Dedifferentiated amniotic fluid mesenchymal stem cell (primary cell): ENCODE results near the gene RPS16.

Source experiments
- DNase-seq: peaks from one replicate; pipeline ENCODE4 v3.0.0-alpha.2; 2016; ENCODE audit errors: extremely low spot score

RPS16 gene

GRCh38 chr19:39407660-39408391 lies 27.9 kb downstream of the RPS16 start:
- no peak for DNase-seq

DNA sequence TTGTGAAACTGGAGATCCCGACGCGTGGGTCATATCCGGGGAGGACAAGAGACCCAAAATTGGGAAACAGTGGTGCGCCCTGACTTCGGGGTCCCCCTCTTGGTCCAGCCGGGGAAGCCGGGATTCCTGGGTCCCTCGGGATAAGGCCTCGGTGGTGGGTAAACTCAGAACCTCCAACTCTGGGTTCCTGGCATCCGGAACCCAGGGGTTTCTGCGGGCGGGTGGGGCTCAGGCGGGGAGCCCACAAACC lies 28.4 kb downstream of the RPS16 start:
- DNase-seq = no peak

DNA sequence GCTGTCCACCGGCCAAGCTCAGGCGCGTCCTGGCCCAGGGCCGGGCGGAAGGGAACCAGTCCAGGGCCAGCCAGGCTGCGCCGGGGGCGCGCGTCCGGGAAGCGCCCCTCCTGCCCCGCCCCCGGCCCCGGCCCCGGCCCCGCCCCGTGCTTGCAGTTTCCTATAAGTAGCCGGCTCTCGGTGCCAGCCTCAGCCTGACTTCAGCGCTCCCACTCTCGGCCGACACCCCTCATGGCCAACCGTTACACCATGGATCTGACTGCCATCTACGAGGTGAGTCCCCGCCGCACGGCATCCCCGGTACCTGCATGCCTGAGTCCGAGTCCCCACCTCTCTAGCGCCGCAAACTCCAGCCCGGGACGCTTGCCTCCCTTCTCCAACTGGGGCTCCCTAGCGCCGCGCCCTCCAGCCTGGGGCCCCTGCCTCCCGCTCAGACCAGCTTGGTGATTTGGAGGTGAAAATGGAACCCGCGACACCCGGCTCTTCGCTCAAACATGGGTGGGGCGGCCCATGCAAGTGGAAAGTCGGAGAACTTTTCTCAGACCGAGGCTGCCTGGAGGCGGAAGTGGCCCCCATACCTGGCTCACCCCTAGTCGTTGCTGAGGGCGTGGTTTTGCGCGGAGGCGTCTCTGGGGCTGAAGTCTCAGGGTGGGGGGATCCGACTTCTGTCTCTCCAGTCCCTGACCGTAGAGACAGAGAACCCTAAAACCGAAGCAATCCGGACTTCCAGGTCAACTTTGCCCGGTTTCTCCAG lies 28.9 kb downstream of the RPS16 start, which contains the start of gene ZFP36:
TSS of gene ZFP36 (plus strand) at position 192 of the 754 bp plus-strand sequence. CDS start at position 250, 58 bp downstream.
- DNase-seq = peak; percentile 67

GRCh38 chr19:39405958-39406655 lies 29.6 kb downstream of the RPS16 start:
- no peak for DNase-seq

GRCh38 chr19:39405261-39405957 lies 30.3 kb downstream of the RPS16 start:
- no peak for DNase-seq

- DNase-seq = peak; percentile 99
Observed at GRCh38 chr19:39403331-39404312, 32.1 kb downstream of the RPS16 start.

DNA sequence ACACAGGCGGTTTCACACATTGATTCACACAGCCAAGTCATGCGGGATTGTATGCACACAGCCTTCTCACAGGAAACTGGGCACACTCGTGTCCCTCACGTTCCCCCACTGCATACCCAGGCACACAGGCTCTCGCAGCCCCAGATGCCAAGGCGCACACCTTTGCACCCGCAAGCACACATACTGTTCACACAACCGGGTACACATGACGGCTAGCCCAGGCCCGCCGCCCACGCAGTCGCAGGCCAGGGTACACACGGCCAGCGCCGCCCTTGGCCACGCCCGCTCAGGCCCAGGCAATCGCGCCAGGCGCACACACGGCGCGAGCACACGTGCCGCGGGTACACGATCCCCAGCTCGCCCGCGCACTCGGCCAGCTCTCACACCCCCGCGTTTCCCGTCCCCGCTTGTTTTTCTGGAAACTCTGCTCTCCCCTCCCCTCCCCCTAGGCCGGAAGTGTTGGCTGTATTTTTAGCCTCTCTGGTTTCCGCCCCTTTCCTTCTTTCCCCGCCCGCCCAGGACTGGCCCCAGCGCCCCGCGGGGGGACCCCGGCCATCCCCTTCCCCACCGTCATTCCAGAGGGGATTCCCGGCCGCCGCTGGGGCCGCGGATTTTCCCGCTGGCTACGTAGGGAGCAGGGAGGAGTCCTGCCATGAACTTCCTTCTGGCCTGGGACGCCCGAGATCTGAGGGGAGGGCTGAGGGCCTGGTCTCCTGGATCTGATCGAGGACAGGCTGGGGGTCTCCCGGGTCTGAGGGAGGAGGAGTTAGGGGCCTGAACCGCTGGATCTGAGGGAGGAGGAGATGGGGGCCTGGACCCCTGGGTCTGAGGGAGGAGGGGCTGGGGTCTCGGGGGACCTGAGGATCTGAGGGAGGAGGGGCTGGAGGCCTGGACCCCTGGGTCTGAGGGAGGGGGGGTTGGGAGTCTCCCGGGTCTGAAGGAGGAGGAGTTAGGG lies 33.1 kb downstream of the RPS16 start:
- DNase-seq = peak; percentile 76

DNA sequence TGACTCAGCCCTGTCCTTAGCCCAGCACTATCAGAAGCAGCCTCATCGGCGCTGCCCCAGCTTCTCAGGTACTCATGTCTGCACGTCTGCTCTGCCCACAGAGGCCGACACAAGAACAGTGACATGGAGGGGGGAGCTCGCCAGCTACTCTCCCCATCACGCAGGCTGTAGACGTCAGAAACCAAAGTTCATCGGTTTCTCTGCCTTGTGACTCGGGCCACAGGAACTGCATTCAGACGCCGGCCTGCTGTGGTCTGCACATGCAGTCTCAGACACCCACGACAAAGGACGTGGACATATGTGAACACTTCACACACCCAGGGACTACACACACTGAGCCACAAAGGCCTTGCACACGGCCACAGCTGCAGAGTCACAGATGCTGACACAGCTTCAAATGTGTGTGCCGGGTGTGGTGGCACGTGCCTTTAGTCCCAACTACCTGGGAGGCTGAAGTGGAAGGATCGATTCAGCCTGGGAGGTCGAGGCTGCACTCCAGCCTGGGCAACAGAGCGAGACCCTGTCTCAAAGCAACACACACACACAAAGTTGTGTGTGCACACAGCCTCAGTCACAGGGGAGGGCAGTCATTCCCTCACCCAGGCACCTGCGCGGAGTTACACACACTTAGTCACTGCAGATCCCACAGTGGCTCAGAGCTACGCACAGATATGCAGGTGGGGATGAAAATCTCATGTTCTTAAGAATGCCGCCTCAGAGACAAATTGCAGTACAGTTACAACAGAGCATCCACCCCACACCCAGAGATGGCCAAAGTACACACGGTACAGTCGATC lies 34.0 kb downstream of the RPS16 start:
- no peak for DNase-seq

- no peak for DNase-seq
Observed at GRCh38 chr19:39401070-39401548, 34.6 kb downstream of the RPS16 start.

DNA sequence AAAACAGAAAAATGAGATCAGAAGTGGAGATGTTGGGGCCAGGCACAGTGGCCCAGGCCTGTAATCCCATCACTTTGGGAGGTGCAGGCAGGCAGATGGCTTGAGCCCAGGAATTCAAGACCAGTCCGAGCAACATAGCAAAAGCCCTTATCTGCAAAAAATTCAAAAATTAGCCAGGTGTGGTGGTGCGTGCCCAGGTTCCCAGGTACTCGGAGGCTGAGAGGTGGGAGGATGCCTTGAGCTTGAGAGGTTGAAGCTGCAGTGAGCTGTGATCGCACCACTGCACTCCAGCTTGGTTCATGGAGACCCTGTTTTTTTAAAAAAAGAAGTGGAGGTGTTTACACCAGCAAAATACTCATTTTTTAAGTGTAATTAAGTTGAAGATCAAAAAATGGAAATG lies 35.7 kb downstream of the RPS16 start:
- no peak for DNase-seq

GRCh38 chr19:39399668-39400050 lies 36.1 kb downstream of the RPS16 start:
- no peak for DNase-seq

DNA sequence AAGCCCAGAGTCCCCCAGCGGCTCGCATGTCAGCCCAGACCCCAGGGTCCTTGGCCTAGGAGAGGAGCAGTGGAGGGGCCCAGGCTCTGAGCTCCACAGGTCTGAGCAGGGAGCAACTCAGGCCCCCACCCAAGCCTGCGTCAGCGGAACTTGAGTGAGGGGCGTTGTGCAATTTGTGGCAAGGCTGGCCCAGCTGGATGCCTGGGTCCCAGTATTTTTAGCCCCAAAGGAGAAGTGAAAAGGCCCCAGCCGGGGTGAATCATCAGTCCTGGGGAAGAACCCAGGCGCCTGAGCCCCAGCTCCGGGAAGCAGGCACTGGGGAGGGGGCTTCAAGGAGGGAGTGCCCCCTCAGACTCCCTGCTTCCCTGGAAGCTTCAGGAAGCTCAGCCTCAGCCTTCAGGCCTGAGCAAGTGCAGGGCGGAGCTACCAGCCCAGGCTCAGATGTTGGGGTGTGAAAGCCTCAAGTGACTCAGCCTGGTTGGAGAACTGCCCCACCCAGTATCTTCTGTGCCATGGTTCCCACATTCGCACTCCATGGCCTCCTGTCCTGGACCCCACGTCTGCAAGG lies 37.4 kb downstream of the RPS16 start:
- DNase-seq = peak; percentile 59

DNA sequence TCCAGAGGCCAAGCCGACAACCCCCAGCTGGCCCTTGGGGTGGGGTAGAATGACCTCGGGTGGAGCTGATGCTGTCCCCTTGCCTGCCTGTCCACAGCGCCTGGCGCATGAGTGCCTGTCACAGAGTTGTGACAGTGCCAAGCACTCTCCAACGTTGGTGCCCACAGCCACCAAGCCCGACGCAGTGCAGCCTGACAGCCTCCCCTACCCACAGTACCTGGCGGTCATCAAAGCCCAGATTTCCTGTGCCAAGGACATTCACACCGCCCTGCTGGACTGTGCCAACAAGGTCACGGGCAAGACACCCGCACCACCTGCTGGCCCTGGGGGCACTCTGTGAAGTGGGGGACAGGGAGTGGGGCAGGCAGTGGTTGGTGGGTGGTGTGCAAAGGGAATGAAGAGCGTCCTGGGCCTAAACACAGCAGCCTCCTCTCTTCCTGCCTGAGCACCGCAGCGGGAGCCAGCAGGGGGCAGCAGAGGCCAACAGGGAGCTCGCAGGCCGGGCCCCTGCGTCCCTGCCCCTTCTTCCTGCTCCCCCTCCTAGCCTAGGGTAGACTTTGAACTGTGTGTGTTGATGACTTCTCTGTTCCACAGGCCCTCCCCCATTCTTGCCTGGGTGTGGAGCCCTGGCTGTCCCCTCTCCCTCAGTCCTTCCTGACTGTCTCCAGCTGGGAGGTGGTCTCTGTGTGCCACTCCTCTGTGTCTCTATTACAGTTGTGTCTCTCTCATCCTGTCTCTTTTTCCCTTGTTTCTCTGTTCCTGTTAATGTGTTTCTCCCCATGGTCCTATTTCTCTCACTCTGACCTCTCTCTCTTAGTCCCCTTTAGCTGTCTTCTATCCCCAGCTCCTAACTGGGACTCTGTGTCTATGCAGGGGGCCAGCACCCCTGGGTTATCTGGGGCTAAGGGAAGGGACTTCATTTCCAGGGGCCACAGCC lies 38.1 kb downstream of the RPS16 start:
- peak; percentile 75 for DNase-seq

DNA sequence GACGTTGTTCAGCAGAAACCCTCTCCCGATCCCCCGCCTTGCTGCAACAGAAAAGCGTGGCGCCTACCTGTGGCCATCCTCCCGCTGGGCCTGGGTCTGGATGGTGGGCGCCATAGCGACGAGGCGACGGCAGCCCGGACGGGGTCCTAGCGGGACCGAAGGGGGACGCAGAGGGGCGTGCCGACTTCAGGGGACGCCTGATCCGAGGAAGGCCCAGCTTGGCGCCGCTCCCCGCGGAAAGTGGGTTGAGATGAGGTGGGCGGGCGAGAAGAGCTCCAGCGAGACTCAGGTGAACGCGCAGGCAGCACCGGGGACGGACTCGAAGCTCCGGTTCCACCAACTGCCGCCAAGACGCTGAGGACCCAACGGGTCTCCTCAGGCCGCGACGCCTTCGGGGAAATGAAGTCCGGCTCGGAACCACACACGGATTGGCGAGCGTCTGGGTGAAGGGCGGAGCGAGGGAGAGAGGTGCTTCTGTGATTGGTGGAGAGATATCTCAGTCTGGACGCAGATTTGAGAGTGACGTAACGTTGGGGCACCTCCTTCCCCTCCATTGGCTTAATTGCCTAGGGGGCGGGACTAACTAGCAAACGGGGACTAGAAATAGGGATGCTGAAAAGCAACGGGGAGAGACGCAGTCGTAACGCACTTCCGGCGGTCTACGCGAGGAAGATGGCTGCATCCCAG lies 44.9 kb downstream of the RPS16 start, which contains the start of the genes MED29 and PAF1:
TSS of gene MED29 (plus strand) at position 628 of the 687 bp plus-strand sequence. CDS start at position 673, 45 bp downstream.
TSS of gene PAF1 (minus strand) at position 356 of the 687 bp plus-strand sequence. CDS start at position 114, 242 bp downstream.
- DNase-seq = peak; percentile 100

DNA sequence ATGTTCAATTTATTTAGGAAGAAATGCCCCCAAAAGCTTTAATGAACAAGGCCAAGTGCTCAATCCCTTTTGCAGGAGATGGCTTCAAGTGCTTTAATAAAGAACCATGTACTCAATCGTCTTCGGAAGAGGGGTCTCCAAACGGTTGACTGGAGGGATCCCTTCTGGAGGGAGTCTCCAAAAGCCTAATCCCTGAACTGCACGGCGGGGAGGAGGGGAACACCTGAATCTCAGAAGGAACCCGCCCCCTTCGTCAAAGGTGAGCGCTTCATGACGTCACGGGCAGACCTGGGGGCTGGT lies 45.3 kb downstream of the RPS16 start:
- no peak for DNase-seq

DNA sequence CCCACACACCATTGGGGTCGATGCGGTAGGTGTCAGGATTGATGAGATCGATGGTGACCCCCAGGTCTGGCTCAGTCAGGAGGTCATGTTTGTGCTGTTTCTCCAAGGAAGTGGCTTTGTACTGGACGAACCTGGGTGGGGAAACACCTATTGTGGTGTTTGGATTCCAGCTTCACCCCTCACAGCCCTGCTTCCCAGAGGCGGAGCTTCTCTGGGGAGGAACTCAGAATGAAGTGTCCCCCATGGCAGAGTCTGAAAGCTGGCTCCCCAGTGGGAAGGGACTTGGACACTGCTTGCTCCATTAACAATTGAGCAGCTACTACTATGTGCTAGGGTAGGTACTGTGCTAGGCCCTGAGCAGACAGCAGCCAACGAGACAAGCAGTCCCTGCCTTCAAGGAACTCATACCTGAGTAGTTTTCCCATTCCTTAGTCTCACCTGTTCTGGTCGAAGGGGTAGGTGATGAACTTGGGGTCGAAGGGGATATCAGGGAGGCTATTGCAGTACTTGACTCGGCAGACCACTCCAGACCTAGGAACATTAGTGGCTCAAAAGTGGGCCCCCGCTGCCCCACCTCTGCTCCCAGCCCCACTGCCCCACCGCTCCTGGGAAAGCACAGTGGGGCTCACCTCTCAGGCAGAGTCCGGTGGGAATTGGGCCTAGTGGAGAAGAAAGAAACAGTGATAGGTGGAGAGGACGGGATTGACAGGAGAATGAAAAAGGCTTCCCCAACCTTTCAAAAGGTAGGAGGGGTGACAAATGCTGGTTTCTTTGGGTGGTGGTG lies 45.9 kb downstream of the RPS16 start:
- DNase-seq = no peak
